DND-41 (cell line): ENCODE results near the gene FOXP4.

Experiments used
- ATAC-seq: fragments of 200-7000 bp; cut with Tn5 transposase; 3 replicates; pipeline ENCODE4 v1.9.1; 2021; ENCODE audit warnings: low read depth; ENCODE audit not compliant: insufficient read depth
- DNase-seq: peaks from one replicate; pipeline ENCODE4 v3.0.0-alpha.2; 2020
- H2AFZ ChIP-seq: 2 replicates; pipeline ENCODE4 v1.6.0; 2012; ENCODE audit warnings: low read depth, low read length
- H3K27ac ChIP-seq: 2 replicates; pipeline ENCODE4 v1.5.1; 2012; ENCODE audit warnings: low read length, inconsistent platforms
- H3K27me3 ChIP-seq: fragments of 200-600 bp; sonication (generic); 2 replicates; pipeline ENCODE4 v1.6.0; 2012; ENCODE audit warnings: low read length, mild to moderate bottlenecking, inconsistent platforms; ENCODE audit not compliant: insufficient read depth, poor library complexity
- H3K36me3 ChIP-seq: 2 replicates; pipeline ENCODE4 v1.5.1; 2012; ENCODE audit warnings: low read length, inconsistent platforms; ENCODE audit not compliant: insufficient read depth
- H3K4me1 ChIP-seq: 2 replicates; pipeline ENCODE4 v1.5.1; 2012; ENCODE audit warnings: mild to moderate bottlenecking, low read length; ENCODE audit not compliant: insufficient read depth
- H3K4me2 ChIP-seq: 2 replicates; pipeline ENCODE4 v1.6.0; 2012; ENCODE audit warnings: mild to moderate bottlenecking, moderate library complexity, low read length, inconsistent platforms; ENCODE audit not compliant: insufficient read depth
- H3K4me3 ChIP-seq, 2 experiments: fragments of 200-600 bp in 1 of 2; shearing (Covaris generic) in 1 of 2; 2 replicates each; pipeline ENCODE4 v1.5.1; 2012 to 2016; ENCODE audit warnings: inconsistent platforms in 2 of 2, low read length in 2 of 2, mild to moderate bottlenecking in 2 of 2, low read depth in 1 of 2, moderate library complexity in 1 of 2
- H3K79me2 ChIP-seq: 2 replicates; pipeline ENCODE4 v1.6.0; 2012; ENCODE audit warnings: low read length, inconsistent platforms; ENCODE audit not compliant: insufficient read depth
- H3K9ac ChIP-seq: 2 replicates; pipeline ENCODE4 v1.6.0; 2012; ENCODE audit warnings: low read depth, mild to moderate bottlenecking, inconsistent platforms, low read length, moderate library complexity
- H3K9me3 ChIP-seq: 2 replicates; pipeline ENCODE4 v1.5.1; 2012; ENCODE audit warnings: low read length, moderate library complexity, mild to moderate bottlenecking, inconsistent platforms; ENCODE audit not compliant: insufficient read depth, severe bottlenecking
- H4K20me1 ChIP-seq: 2 replicates; pipeline ENCODE4 v1.6.0; 2012; ENCODE audit warnings: low read length; ENCODE audit not compliant: insufficient read depth
- EZH2 ChIP-seq: IDR thresholded peaks from 3 replicates; pipeline ENCODE4 v1.6.1; 2012; ENCODE audit warnings: borderline replicate concordance, low read depth, mild to moderate bottlenecking, moderate library complexity, low read length, inconsistent platforms; ENCODE audit not compliant: severe bottlenecking
- TF ChIP-seq, protein P1 (sequence below): IDR thresholded peaks from 2 replicates; pipeline ENCODE4 v1.5.1; 2012; ENCODE audit warnings: borderline replicate concordance, low read length, moderate library complexity, mild to moderate bottlenecking; ENCODE audit not compliant: poor library complexity, severe bottlenecking; ENCODE audit errors: extremely low read depth

The FOXP4 gene

GRCh38 chr6:41541364-41541763 lies 4.8 kb upstream of the FOXP4 start:
- no peak overlapping the region for H3K9ac ChIP-seq
- H3K27ac ChIP-seq = no peak overlapping the region
- no peaks in the 10 kb centered on the region for H3K9me3 ChIP-seq
- H3K36me3 ChIP-seq = no peaks in the 10 kb centered on the region
- H4K20me1 ChIP-seq = peaks cover 2% of the 10 kb centered on the region; the same call in 1 of the 2 replicates
- no peaks in the 10 kb centered on the region for H3K27me3 ChIP-seq
- peaks cover 31% of the 10 kb centered on the region for H3K4me1 ChIP-seq
- no peak overlapping the region for H2AFZ ChIP-seq
- DNase-seq (no peak), ATAC-seq (no peak)
- peaks cover 18% of the 10 kb centered on the region for H3K79me2 ChIP-seq
- H3K4me3 ChIP-seq = no peak overlapping the region
- H3K4me2 ChIP-seq = no peak overlapping the region
- no peak for TF ChIP-seq EZH2
- TF ChIP-seq, protein P1, sequence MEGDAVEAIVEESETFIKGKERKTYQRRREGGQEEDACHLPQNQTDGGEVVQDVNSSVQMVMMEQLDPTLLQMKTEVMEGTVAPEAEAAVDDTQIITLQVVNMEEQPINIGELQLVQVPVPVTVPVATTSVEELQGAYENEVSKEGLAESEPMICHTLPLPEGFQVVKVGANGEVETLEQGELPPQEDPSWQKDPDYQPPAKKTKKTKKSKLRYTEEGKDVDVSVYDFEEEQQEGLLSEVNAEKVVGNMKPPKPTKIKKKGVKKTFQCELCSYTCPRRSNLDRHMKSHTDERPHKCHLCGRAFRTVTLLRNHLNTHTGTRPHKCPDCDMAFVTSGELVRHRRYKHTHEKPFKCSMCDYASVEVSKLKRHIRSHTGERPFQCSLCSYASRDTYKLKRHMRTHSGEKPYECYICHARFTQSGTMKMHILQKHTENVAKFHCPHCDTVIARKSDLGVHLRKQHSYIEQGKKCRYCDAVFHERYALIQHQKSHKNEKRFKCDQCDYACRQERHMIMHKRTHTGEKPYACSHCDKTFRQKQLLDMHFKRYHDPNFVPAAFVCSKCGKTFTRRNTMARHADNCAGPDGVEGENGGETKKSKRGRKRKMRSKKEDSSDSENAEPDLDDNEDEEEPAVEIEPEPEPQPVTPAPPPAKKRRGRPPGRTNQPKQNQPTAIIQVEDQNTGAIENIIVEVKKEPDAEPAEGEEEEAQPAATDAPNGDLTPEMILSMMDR = no peak

GRCh38 chr6:41543087-41543486 lies 3.1 kb upstream of the FOXP4 start:
- no peak for TF ChIP-seq EZH2
- TF ChIP-seq, protein P1 = no peak
- H2AFZ ChIP-seq = no peak overlapping the region
- H3K9me3 ChIP-seq = no peaks in the 10 kb centered on the region
- peaks cover 33% of the 10 kb centered on the region for H3K79me2 ChIP-seq
- H3K9ac ChIP-seq = no peak overlapping the region
- H4K20me1 ChIP-seq = peaks cover 12% of the 10 kb centered on the region
- DNase-seq (no peak), ATAC-seq (no peak)
- no peak overlapping the region for H3K4me3 ChIP-seq
- no peaks in the 10 kb centered on the region for H3K36me3 ChIP-seq
- no peaks in the 10 kb centered on the region for H3K27me3 ChIP-seq
- H3K4me1 ChIP-seq = peaks cover 41% of the 10 kb centered on the region
- H3K4me2 ChIP-seq = no peak overlapping the region
- no peak overlapping the region for H3K27ac ChIP-seq

DNA sequence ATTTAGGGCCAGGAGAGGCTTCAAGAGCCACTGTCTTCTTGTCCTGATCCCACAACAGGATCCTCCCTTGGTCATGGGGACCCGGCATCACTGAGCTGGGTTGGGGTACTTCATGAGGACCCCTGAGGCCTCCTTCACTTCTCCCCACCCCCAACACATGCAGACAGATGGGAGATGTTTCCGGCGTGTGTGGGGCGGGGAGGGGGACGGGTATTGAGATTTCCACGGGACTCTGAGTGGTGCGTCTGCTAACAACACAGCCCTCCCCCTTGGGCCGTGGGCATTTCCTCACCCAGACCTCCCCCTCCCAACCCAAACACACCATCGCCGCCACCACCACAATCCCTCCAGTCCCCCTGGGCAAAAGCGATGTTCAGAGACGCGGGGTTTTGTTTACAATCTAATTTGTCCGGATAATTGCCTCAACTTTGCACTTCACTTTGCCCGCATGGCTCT lies 906 bp upstream of the FOXP4 start:
- Histone ChIP-seq H2AFZ (peak overlapping the region; percentile 72), H3K27ac (peak overlapping the region; percentile 71), H3K27me3 (no peaks in the 10 kb centered on the region), H4K20me1 (peaks cover 33% of the 10 kb centered on the region), H3K79me2 (peaks cover 55% of the 10 kb centered on the region), H3K4me3 (peak overlapping the region; percentile 62 to 89), H3K36me3 (peaks cover 5% of the 10 kb centered on the region), H3K4me1 (peaks cover 46% of the 10 kb centered on the region), H3K9ac (peak overlapping the region; percentile 76), H3K4me2 (peak overlapping the region; percentile 84), H3K9me3 (no peaks in the 10 kb centered on the region)
- ATAC-seq (peak; percentile 30; the same call in 2 of the 3 replicates), DNase-seq (peak; percentile 62)
- TF ChIP-seq EZH2 = no peak
- TF ChIP-seq, protein P1 = no peak

DNA sequence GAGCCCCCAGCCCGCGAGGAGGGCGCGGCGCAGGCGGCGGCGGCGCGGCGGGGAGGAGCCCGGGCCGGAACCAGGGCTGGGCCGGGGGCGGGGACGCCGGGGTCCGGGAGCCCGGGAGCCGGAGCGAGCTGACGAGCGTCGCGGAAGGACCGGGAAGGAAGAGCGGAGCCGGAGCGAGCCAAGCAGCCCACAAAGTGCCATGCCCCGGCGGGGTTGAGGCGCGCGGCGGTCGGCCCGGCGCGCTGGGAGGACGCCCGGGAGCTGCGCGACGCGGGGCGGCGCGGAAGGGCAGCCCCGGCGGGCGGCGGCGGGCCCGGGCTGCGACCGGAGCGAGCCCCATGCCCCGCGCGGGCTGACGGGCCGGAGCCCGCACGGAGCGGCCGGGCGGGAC lies 289 bp downstream of the FOXP4 start:
- peaks cover 63% of the 10 kb centered on the region for H3K79me2 ChIP-seq

More for the DNA sequence above, 289 bp downstream of the FOXP4 start:
- H3K9ac ChIP-seq = peak overlapping the region; percentile 76
- H4K20me1 ChIP-seq = peaks cover 45% of the 10 kb centered on the region
- H3K27ac ChIP-seq = no peak overlapping the region
- H3K4me1 ChIP-seq = peaks cover 50% of the 10 kb centered on the region
- H3K27me3 ChIP-seq = no peaks in the 10 kb centered on the region
- H3K4me2 ChIP-seq = peak overlapping the region; percentile 84
- peak; percentile 55 for ATAC-seq
- no peak for DNase-seq
- peaks cover 17% of the 10 kb centered on the region for H3K36me3 ChIP-seq
- H3K4me3 ChIP-seq = peak overlapping the region; percentile 54 to 89; a peak in 3 of 4 replicates
- peak overlapping the region; percentile 34; the same call in 1 of the 2 replicates for H2AFZ ChIP-seq
- H3K9me3 ChIP-seq = no peaks in the 10 kb centered on the region
- TF ChIP-seq, protein P1 = no peak
- no peak for TF ChIP-seq EZH2
